ENCODE data around the gene FNDC3A. TPM values are rescaled to one million over a fixed set of nuclear protein-coding genes. Genes with fewer than 3 reads are reported as not detected.

Gene FNDC3A
- total and polyA plus RNA-seq, 9 of the 15 experiments (the other 6 are each of a cell fraction or from before 2014, with no cell fraction given), result 4.1 to 22.0 (median 13.5) TPM

GRCh38 chr13:48975856-48976575, at the start of gene FNDC3A (continued):
- TF ChIP-seq FOXM1 (IDR thresholded peaks at IDR 0.05; ENCODE audit: low read depth) (no peak), FOXM1 (CRISPR knock-in tag; IDR thresholded peaks at IDR 0.05; ENCODE audit: low read depth) (0 out of 2 replicates have a peak, but pooled peaks have one; percentile 66), USF2 (CRISPR knock-in tag; IDR thresholded peaks at IDR 0.05) (peak; percentile 13; the same call in 1 of the 2 replicates), POLR3G (IDR thresholded peaks at IDR 0.05; ENCODE audit: extremely low read depth, insufficient read length, insufficient replicate concordance) (no peak), MYNN (IDR thresholded peaks at IDR 0.05) (no peak), MYNN (CRISPR knock-in tag; IDR thresholded peaks at IDR 0.05) (no peak), ETV6 (IDR thresholded peaks at IDR 0.05; ENCODE audit: borderline replicate concordance in 1 of 2, low read depth in 2 of 2, low read length in 1 of 2) (no peak), ETV6 (CRISPR knock-in tag; IDR thresholded peaks at IDR 0.05; ENCODE audit: borderline replicate concordance) (no peak), PHB (CRISPR knock-in tag; IDR thresholded peaks at IDR 0.05) (0 out of 2 replicates have a peak, but pooled peaks have one; percentile 26), ZNF146 (CRISPR knock-in tag; IDR thresholded peaks at IDR 0.05; ENCODE audit: unreplicated experiment) (no peak), VEZF1 (CRISPR knock-in tag; IDR thresholded peaks at IDR 0.05) (peak; percentile 97), PRDM10 (IDR thresholded peaks at IDR 0.05; ENCODE audit: partially characterized antibody) (peak; percentile 60), ATF7 (IDR thresholded peaks at IDR 0.05) (no peak), SP2 (IDR thresholded peaks at IDR 0.05; ENCODE audit: extremely low read depth, low read depth, low read length, poor library complexity, severe bottlenecking) (no peak), PHTF2 (CRISPR knock-in tag; IDR thresholded peaks at IDR 0.05) (no peak), SUPT5H (IDR thresholded peaks at IDR 0.05) (peak; percentile 78), TRIM24 (IDR thresholded peaks at IDR 0.05) (peak in 1 of 2 experiments; percentile 15; a peak in 1 of 4 replicates), ZFX (CRISPR knock-in tag; IDR thresholded peaks at IDR 0.05) (peak; percentile 87), KDM4B (IDR thresholded peaks at IDR 0.05; ENCODE audit: borderline replicate concordance in 2 of 2, low read depth in 1 of 2) (0 out of 4 replicates have a peak, but pooled peaks of 1 of the 2 experiments have one; percentile 21), HMGXB4 (CRISPR knock-in tag; IDR thresholded peaks at IDR 0.05) (no peak), MBD2 (IDR thresholded peaks at IDR 0.05; ENCODE audit: borderline replicate concordance, low read depth) (peak; percentile 28; the same call in 1 of the 2 replicates)
